HG02588 (cell line): ENCODE measurements around the gene MALRD1.

Source experiments
- ATAC-seq: cut with Tn5 transposase; IDR thresholded peaks from one replicate; pipeline ENCODE4 v1.9.1; 2021; ENCODE audit warnings: mild to moderate bottlenecking, moderate library complexity; ENCODE audit not compliant: unreplicated experiment

The MALRD1 gene

GRCh38 chr10:19332304-19332703 is 283.7 kb downstream of the MALRD1 start:
- no peak for ATAC-seq

GRCh38 chr10:19333631-19334030 is 285.0 kb downstream of the MALRD1 start:
- no peak for ATAC-seq

DNA sequence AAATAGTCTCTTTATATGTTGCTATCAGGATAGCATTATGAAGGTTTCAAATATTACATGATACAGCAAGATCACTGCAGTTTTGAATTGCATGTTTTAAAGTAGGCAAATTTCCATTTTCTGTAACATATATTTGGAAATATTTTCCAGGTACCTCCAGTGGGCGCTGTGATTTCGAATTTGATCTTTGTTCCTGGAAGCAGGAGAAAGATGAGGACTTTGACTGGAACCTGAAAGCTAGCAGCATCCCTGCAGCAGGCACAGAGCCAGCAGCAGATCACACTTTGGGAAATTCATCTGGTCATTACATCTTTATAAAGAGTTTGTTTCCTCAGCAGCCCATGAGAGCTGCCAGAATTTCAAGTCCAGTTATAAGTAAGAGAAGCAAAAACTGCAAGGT is 299.0 kb downstream of the MALRD1 start:
- no peak for ATAC-seq

DNA sequence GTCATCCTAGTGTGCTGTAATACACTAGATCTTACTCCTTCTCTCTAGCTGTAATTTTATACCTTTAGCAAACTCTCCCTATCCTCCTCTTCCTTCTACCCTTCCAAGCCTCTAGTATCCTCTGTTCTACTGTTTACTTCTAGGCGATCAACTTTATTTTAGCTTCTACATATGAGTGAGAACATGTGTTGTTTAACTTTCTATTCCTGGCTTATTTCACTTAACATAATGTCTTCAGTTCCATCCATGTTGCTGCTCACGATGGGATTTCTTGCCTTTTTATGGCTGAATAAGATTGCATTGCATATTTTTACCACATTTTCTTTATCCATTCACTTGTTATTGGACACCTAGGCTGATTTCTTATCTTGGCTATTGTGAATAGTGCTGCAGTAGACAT is 318.6 kb downstream of the MALRD1 start:
- no peak for ATAC-seq

- ATAC-seq, result no peak
Measured at GRCh38 chr10:19373988-19374387, 325.4 kb downstream of the MALRD1 start.

- ATAC-seq, result no peak
Measured at GRCh38 chr10:19385846-19386450, 337.3 kb downstream of the MALRD1 start.

DNA sequence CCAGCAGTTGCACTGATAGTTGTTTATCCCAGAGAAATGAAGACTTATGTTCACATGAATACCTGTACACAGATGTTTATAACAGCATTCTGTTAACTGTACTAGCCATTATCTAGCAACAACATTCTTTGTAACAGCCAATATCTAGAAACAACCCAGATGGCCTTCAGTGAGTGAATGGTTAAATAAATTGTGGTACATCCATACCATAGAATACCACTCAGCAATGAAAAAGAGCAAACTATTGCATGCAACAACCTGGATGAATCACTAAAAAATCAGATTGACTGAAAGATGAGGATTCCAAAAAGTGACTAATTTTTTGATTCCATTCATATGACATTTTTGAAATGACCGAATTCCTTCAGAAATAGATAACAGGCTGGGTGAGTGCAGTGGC is 360.3 kb downstream of the MALRD1 start:
- ATAC-seq, result no peak

DNA sequence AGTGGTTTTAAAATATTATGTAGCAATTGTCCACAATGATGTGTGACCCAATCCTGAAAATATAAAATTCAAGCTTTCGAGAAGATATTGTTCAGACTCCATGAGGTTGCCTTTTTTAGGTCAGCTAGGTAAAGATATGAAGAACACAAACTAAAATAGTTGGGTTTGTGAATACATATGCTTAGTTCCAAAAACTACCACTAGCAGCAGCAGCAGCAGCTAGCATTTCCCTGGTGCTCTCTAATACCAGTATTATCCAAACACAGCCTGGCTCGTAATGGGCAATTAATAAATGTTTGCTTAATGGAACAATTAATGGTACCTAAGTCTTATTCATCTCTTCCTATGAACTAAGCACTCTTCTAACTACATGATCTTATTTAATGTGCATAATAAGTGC is 362.5 kb downstream of the MALRD1 start:
- ATAC-seq, result no peak

DNA sequence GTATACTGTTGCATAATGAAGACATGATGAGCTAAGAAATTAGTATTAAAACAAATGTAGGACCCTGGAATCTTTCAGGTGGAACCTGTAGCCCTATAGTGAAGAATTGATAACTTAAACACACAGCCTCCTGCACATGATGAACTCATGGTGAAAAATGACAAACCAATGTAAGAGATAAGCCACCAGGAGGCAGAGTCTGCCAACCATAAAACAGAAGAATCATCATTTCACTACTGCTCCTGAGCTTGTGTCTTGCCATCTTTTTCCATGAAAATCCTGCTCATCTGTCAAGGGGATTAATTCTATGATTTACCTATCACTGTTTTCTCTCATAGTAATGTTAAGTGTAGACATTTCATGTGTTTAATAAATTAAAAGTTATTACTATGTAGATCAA is 363.9 kb downstream of the MALRD1 start:
- ATAC-seq, result no peak

DNA sequence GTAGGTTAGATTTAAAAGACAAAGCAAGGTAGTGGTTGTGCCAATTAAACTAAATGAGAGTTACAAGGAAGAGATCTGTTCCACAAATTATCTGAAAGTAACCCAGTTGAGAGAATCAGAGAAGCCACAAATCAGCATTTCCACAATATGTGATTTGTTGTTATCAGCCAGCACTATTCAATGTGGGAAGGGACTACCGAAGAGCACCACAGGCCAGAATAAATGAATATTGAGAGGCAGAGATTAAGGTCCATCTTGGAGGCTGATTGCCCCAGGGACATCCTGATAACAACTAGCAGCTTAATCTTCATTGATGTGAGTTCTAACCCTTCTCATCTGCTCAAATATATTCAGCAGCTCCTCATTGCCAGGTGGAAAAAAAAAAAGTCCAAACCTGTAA is 367.6 kb downstream of the MALRD1 start:
- no peak for ATAC-seq

- ATAC-seq, result no peak
Measured at GRCh38 chr10:19417740-19418139, 369.1 kb downstream of the MALRD1 start.

DNA sequence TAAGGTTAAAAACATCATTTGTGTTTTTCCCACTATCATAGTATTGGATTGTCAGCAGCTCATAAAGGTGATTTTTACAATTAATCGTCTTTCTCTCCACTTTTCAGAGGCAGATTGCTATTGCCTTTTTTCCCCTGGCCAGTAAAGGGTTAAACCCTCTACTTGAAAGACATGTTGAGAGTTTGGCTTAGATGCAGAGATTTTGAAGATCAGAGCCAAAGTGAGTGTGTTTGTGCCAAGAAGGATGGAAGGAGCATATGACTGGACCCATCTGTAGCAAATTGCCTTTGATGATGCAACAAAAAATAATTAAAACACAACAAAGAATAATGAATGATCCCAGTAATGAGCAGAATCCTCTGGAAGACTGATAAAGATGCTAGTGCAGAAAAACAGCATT is 373.1 kb downstream of the MALRD1 start:
- ATAC-seq, result no peak

GRCh38 chr10:19426034-19426433 is 377.4 kb downstream of the MALRD1 start:
- ATAC-seq, result no peak

- no peak for ATAC-seq
Measured at GRCh38 chr10:19431622-19432351, 383.2 kb downstream of the MALRD1 start.

GRCh38 chr10:19449860-19450259 is 401.3 kb downstream of the MALRD1 start:
- no peak for ATAC-seq

- ATAC-seq, result no peak
Measured at GRCh38 chr10:19451356-19451755, 402.8 kb downstream of the MALRD1 start.

DNA sequence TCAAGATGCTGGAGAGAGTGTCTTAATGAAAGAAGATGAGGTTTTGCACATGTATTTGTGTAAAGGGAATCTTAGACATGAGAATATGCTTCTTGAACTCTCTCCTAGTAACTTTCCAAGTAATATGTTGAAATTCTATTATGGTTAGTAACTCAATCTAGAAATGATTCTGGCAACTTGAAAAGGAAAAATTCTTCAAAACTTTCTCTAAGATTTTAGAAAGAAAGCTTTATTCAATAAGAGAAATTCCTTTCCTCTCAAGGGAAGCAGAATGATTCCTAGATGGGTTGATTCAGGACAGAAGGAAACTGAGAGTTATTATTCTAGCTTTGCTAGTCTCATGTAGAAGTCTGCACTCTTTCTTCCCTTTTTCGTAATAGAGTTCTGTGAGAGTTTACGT is 403.3 kb downstream of the MALRD1 start:
- ATAC-seq, result no peak

DNA sequence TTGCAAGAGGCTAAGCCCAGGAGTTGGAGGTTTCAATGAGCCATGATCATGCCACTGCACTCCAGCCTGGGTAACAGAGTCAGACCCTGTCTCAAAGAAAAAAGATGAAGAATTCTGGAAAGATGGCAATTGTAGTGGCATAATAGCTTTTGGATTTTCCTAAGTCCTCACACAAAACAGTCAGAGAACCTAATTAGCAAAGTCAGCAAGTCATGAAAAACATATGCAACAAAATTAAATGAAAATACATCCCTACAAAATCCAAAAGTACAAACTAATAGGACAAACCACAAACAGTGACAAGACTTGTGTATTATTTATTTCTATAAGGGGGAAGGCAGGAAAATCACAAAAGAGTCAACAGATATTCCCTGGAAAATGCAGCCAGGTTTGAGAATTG is 405.4 kb downstream of the MALRD1 start:
- no peak for ATAC-seq

DNA sequence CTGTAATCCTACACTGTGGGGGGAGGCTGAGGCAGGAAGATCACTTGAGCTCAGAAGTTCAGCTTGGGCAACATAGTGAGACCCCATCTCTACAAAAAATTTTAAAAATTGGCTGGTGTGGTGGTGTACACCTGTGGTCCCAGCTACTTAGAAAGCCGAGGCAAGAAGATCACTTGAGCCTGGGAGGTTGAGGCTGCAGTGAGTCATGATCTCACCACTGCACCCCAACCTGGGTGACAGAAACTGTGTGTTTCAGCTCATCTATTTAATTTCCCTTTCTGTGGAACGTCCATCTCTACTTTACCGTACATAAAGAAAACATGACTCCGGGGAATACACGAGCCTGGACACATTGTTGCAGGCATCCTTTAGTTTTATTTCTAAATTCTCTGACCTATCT is 413.0 kb downstream of the MALRD1 start:
- no peak for ATAC-seq

- no peak for ATAC-seq
Measured at GRCh38 chr10:19466709-19467108, 418.1 kb downstream of the MALRD1 start.

- no peak for ATAC-seq
Measured at GRCh38 chr10:19468413-19468812, 419.8 kb downstream of the MALRD1 start.

- ATAC-seq, result no peak
Measured at GRCh38 chr10:19469521-19469920, 420.9 kb downstream of the MALRD1 start.

DNA sequence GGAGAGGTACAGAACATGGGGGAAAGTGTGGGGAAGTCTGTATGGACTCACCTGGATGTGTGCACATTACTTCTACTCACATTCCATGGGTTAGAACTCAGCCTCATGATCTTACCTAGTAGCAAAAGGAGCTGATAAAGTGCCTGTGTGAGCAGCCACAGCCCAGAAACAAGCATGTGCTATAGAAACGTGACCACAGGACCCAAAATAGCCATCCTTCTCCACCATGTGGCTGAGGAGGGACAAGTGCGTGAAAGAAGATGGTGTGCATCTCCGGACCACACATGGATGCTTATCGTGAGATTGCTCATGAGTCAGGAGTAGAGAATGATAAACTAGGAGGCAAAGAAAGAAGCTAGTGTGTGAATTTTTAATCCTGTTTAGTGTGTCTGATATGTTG is 431.3 kb downstream of the MALRD1 start:
- ATAC-seq, result no peak
